ENCODE results near the gene SRSF7. TPM values are rescaled to one million over a fixed set of nuclear protein-coding genes. Genes with fewer than 3 reads are reported as not detected.
A peak's percentile ranks its signal among the peaks of the same experiment; 100 is the strongest.

SRSF7 gene
- total and polyA plus RNA-seq, 12 donors, result 39.8 to 248 (median 106) TPM

- H3K36me3 ChIP-seq (replicated peaks in 1 of 2), result peaks cover 0 to 6% of the 10 kb centered on the region in 2 donors
- 86 to 89% (median 86%) methylated on average over 13 of the region's 13 CpGs for WGBS, 4 donors
- no peak overlapping the region for H3K27ac ChIP-seq
- peaks cover 0 to 6% of the 10 kb centered on the region in 2 donors for H3K4me1 ChIP-seq (replicated peaks in 1 of 2)
- no peaks in the 10 kb centered on the region for H3K9me3 ChIP-seq (replicated peaks in 1 of 3)
- no peak for DNase-seq
- intact Hi-C loops (cut with DNase I), result no loop called here
- TF ChIP-seq POLR2A (IDR thresholded peaks at IDR 0.05), result no peak
- TF ChIP-seq, protein P1, sequence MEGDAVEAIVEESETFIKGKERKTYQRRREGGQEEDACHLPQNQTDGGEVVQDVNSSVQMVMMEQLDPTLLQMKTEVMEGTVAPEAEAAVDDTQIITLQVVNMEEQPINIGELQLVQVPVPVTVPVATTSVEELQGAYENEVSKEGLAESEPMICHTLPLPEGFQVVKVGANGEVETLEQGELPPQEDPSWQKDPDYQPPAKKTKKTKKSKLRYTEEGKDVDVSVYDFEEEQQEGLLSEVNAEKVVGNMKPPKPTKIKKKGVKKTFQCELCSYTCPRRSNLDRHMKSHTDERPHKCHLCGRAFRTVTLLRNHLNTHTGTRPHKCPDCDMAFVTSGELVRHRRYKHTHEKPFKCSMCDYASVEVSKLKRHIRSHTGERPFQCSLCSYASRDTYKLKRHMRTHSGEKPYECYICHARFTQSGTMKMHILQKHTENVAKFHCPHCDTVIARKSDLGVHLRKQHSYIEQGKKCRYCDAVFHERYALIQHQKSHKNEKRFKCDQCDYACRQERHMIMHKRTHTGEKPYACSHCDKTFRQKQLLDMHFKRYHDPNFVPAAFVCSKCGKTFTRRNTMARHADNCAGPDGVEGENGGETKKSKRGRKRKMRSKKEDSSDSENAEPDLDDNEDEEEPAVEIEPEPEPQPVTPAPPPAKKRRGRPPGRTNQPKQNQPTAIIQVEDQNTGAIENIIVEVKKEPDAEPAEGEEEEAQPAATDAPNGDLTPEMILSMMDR (IDR thresholded peaks at IDR 0.05), result no peak
- no peak overlapping the region for H3K4me3 ChIP-seq
- H3K27me3 ChIP-seq, result no peaks in the 10 kb centered on the region
Observed at GRCh38 chr2:38776531-38776930, 25.4 kb upstream of the SRSF7 start.

- no peak for TF ChIP-seq POLR2A (IDR thresholded peaks at IDR 0.05)
Observed at GRCh38 chr2:38775921-38776225, 24.7 kb upstream of the SRSF7 start.

DNA sequence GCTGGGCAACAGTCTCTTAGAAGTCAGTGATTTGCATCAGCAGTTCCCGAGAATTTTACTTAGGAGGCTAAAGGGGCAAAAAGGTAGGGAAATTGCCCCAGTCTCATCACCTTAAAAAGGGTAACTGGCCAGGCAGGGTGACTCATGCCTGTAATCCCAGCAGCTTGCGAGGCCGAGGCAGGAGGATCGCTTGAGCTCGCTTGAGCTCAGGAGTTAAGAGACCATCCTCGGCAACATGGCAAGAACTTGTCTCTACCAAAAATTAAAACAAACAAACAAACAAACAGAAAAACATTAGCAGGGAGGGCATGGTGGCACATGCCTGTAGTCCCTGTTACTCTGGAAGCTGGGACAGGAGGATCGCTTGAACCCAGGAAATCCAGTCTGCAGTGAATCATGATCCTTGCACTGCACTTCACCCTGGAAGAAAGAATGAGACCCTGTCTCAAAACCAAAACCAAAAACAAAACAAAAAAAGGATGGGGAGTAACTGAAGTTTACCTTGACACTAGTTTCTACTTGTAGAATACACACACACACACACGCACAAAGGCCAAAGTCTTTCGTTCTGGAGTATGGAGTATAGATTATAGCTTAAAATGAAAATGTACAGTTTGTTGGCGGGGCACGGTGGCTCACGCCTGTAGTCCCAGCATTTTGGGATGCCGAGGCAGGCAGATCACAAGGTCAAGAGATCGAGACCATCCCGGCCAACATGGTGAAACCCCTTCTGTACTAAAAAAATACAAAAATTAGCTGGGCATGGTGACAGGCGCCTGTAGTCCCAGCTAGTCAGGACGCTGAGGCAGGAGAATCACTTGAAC lies 24.1 kb upstream of the SRSF7 start:
- no peaks in the 10 kb centered on the region for H3K27me3 ChIP-seq
- no peak overlapping the region for H3K27ac ChIP-seq
- 79 to 84% (median 81%) methylated on average over 17 of the region's 17 CpGs for WGBS, 4 donors
- no peaks in the 10 kb centered on the region for H3K36me3 ChIP-seq (replicated peaks in 1 of 2)
- TF ChIP-seq POLR2A (IDR thresholded peaks at IDR 0.05), result no peak
- TF ChIP-seq, protein P1 (IDR thresholded peaks at IDR 0.05), result no peak
- no peak for DNase-seq
- H3K4me3 ChIP-seq, result no peak overlapping the region
- no peaks in the 10 kb centered on the region for H3K9me3 ChIP-seq (replicated peaks in 1 of 3)
- intact Hi-C loops (cut with DNase I), result no loop called here
- H3K4me1 ChIP-seq (replicated peaks in 1 of 2), result peaks cover 0 to 6% of the 10 kb centered on the region in 2 donors

More at GRCh38 chr2:38775921-38776225, 24.7 kb upstream of the SRSF7 start:
- Histone ChIP-seq H3K4me1 (replicated peaks in 1 of 2) (peaks cover 0 to 6% of the 10 kb centered on the region in 2 donors), H3K36me3 (replicated peaks in 1 of 2) (no peaks in the 10 kb centered on the region), H3K9me3 (replicated peaks in 1 of 3) (no peaks in the 10 kb centered on the region), H3K27me3 (no peaks in the 10 kb centered on the region), H3K27ac (no peak overlapping the region), H3K4me3 (no peak overlapping the region)
- 74 to 81% (median 77%) methylated on average over 7 of the region's 7 CpGs for WGBS, 4 donors
- intact Hi-C loops (cut with DNase I), result no loop called here
- DNase-seq, result no peak

DNA sequence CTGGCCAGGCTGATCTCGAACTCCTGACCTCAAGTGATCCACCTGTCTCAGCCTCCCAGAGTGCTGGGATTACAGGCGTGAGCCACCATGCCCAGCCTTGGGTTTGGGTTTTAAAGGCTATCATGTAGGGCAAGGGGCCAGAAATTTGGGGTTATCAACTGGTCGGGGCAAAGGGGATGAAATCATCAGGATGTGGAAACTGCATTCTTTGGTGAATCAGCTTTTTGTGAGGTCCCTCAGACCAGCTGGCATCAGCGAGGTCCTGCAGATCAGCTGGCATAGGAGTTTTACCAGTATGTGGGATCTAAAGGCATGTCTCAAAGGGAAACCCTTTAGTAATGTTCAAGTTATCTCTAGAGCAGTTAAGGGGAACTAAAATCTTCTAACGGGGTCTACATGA lies 20.5 kb upstream of the SRSF7 start:
- Histone ChIP-seq H3K4me3 (no peak overlapping the region), H3K36me3 (replicated peaks in 1 of 2) (no peaks in the 10 kb centered on the region), H3K27me3 (no peaks in the 10 kb centered on the region), H3K27ac (peak overlapping the region in 1 of 5 donors; percentile 24), H3K4me1 (replicated peaks in 1 of 2) (no peaks in the 10 kb centered on the region), H3K9me3 (replicated peaks in 1 of 3) (no peaks in the 10 kb centered on the region)
- DNase-seq, result peak in 5 of 7 donors; percentile 24 to 79 (median 68)
- 43 to 56% (median 50%) methylated on average over 3 to 5 of the region's 5 CpGs for WGBS, 4 donors
- intact Hi-C loops (cut with DNase I), result no loop called here
- TF ChIP-seq, protein P1 (IDR thresholded peaks at IDR 0.05), result no peak
- no peak for TF ChIP-seq POLR2A (IDR thresholded peaks at IDR 0.05)

- H3K4me3 ChIP-seq, result no peak overlapping the region
- no peak for TF ChIP-seq POLR2A (IDR thresholded peaks at IDR 0.05)
- TF ChIP-seq, protein P1 (IDR thresholded peaks at IDR 0.05), result no peak
- intact Hi-C loops (cut with DNase I), result no loop called here
- H3K27ac ChIP-seq, result no peak overlapping the region
- H3K36me3 ChIP-seq (replicated peaks in 1 of 2), result no peaks in the 10 kb centered on the region
- DNase-seq, result no peak
- no peaks in the 10 kb centered on the region for H3K27me3 ChIP-seq
- WGBS, 4 donors, result 82 to 89% (median 87%) methylated on average over 5 of the region's 5 CpGs
- no peaks in the 10 kb centered on the region for H3K4me1 ChIP-seq (replicated peaks in 1 of 2)
- H3K9me3 ChIP-seq (replicated peaks in 1 of 3), result no peaks in the 10 kb centered on the region
Observed at GRCh38 chr2:38765551-38765950, 14.4 kb upstream of the SRSF7 start.
